Endothelial cell of umbilical vein (primary cell): ENCODE measurements around the gene STARD13. TPM values are rescaled to one million over a fixed set of nuclear protein-coding genes. Genes with fewer than 3 reads are reported as not detected.

Experiments used
- BruUV-seq: library from RNA; stranded (reverse); fragments of 400-500 nt; replicated peaks from 2 replicates; lab custom pipeline; 2021; lab: Mats Ljungman, UMichigan
- CTCF ChIA-PET: fragments of 300-600, 350-600 bp; sonication (Branson Sonifier 250); formaldehyde crosslinking; loops from one replicate; lab custom pipeline; 2021; ENCODE audit warnings: antibody characterized with exemption, inconsistent platforms; lab: Charles Lee
- POLR2A ChIA-PET: fragments of 300-600, 350-600 bp; sonication (Branson Sonifier 250); formaldehyde crosslinking; loops from one replicate; lab custom pipeline; 2021; ENCODE audit warnings: antibody characterized with exemption, inconsistent platforms; lab: Charles Lee
- DNase-seq: peaks from one replicate; pipeline ENCODE4 v3.0.0-alpha.2; 2011; ENCODE audit warnings: low read depth, low spot score
- FAIRE-seq: peaks from 2 replicates; lab custom pipeline; 2011; peaks lifted over from hg19 to GRCh38; lab: Jason Lieb, UNC
- H2AFZ ChIP-seq: 2 replicates; pipeline ENCODE4 v1.6.0; 2012; ENCODE audit warnings: low read depth, low read length, control low read depth, inconsistent platforms
- H3K27ac ChIP-seq: 2 replicates; pipeline ENCODE4 v1.5.1; 2011; ENCODE audit warnings: low read depth, mild to moderate bottlenecking, control low read depth, low read length, moderate library complexity; ENCODE audit not compliant: insufficient read depth
- H3K27me3 ChIP-seq, 2 experiments: 2 replicates each; pipeline versions ENCODE4 v1.6.0 to v1.6.1; 2011; ENCODE audit warnings: low read length in 2 of 2, mixed read lengths in 1 of 2; ENCODE audit not compliant: control insufficient read depth in 2 of 2, insufficient read depth in 2 of 2
- H3K36me3 ChIP-seq, 2 experiments: 2 replicates in 1 of 2; 3 replicates in 1 of 2; pipeline ENCODE4 v1.5.1; 2011; ENCODE audit warnings: low read length in 2 of 2, mild to moderate bottlenecking in 1 of 2, moderate library complexity in 1 of 2; ENCODE audit not compliant: control insufficient read depth in 2 of 2, insufficient read depth in 2 of 2; ENCODE audit errors: extremely low read depth in 1 of 2
- H3K4me1 ChIP-seq: 3 replicates; pipeline ENCODE4 v1.5.1; 2011; ENCODE audit warnings: mild to moderate bottlenecking, low read length; ENCODE audit not compliant: control insufficient read depth, insufficient read depth; ENCODE audit errors: extremely low read depth
- H3K4me2 ChIP-seq: 2 replicates; pipeline ENCODE4 v1.6.1; 2011; ENCODE audit warnings: low read length, control low read depth, mixed read lengths; ENCODE audit not compliant: insufficient read depth
- H3K4me3 ChIP-seq, 3 experiments: fragments of 200-600 bp in 1 of 3; sonication (generic), shearing (Covaris generic) in 1 of 3; replicated peaks in 1 of 3; 2 replicates each; pipeline ENCODE4 v1.5.1; 2011 to 2016; ENCODE audit warnings: control low read depth in 3 of 3, low read length in 3 of 3, mild to moderate bottlenecking in 2 of 3, inconsistent platforms in 1 of 3, low read depth in 1 of 3, moderate library complexity in 1 of 3; ENCODE audit not compliant: insufficient read depth in 1 of 3
- H3K79me2 ChIP-seq: 2 replicates; pipeline ENCODE4 v1.6.0; 2012; ENCODE audit warnings: low read length, inconsistent platforms; ENCODE audit not compliant: control insufficient read depth, insufficient read depth
- H3K9ac ChIP-seq: replicated peaks from 2 replicates; pipeline ENCODE3; 2011; ENCODE audit warnings: low read length, control low read depth; ENCODE audit not compliant: insufficient read depth; ENCODE audit errors: extremely low read depth
- H3K9me1 ChIP-seq: replicated peaks from 3 replicates; pipeline ENCODE4 v1.6.0; 2011; ENCODE audit warnings: mild to moderate bottlenecking, low read length; ENCODE audit not compliant: control insufficient read depth, insufficient read depth; ENCODE audit errors: extremely low read depth
- H3K9me3 ChIP-seq: replicated peaks from 2 replicates; pipeline ENCODE4 v1.5.1; 2012; ENCODE audit warnings: low read length, inconsistent platforms; ENCODE audit not compliant: control insufficient read depth, insufficient read depth
- H4K20me1 ChIP-seq: replicated peaks from 2 replicates; pipeline ENCODE3; 2011; ENCODE audit warnings: mild to moderate bottlenecking, low read length; ENCODE audit not compliant: control insufficient read depth, insufficient read depth; ENCODE audit errors: extremely low read depth
- EZH2 ChIP-seq: IDR thresholded peaks from 2 replicates; pipeline ENCODE4 v1.6.1; 2012; ENCODE audit warnings: borderline replicate concordance, low read depth, mild to moderate bottlenecking, moderate library complexity, low read length, inconsistent platforms; ENCODE audit not compliant: severe bottlenecking
- FOS ChIP-seq: IDR thresholded peaks from 2 replicates; pipeline ENCODE4 v1.6.1; 2011; ENCODE audit warnings: mild to moderate bottlenecking, low read length, moderate library complexity, borderline replicate concordance; ENCODE audit not compliant: insufficient read depth
- GATA2 ChIP-seq: IDR thresholded peaks from 2 replicates; pipeline ENCODE4 v1.7.0; 2011; ENCODE audit warnings: low read depth, mild to moderate bottlenecking, moderate library complexity, mixed read lengths, low read length; ENCODE audit not compliant: insufficient read length, insufficient read depth
- JUN ChIP-seq: IDR thresholded peaks from 2 replicates; pipeline ENCODE4 v1.6.1; 2011; ENCODE audit warnings: borderline replicate concordance, low read depth; ENCODE audit not compliant: insufficient read length, insufficient read depth
- MYC ChIP-seq: IDR thresholded peaks from one replicate; pipeline ENCODE4 v1.6.1; 2011; ENCODE audit warnings: mild to moderate bottlenecking, low read depth, low read length
- POLR2A ChIP-seq: IDR thresholded peaks from 2 replicates; pipeline ENCODE4 v1.6.1; 2012; ENCODE audit warnings: low read depth, mild to moderate bottlenecking, control low read depth, low read length
- POLR2AphosphoS5 ChIP-seq: IDR thresholded peaks from 2 replicates; pipeline ENCODE4 v1.6.1; 2012; ENCODE audit warnings: low read depth, mild to moderate bottlenecking, control low read depth, low read length, moderate library complexity; ENCODE audit not compliant: insufficient read depth
- dilution Hi-C: fragments of 300-500 bp; cut with MboI; formaldehyde crosslinking; loops from one replicate; pipeline ENCODE4 v1.15.0; 2019; ENCODE audit warnings: low sequenced_read_pairs; ENCODE audit not compliant: extremely low pct_ligation_motif_present
- intact Hi-C: fragments of 100-400 bp; cut with micrococcal nuclease; formaldehyde crosslinking; loops from one replicate; pipeline ENCODE4 v1.10.0; 2022
- polyA plus RNA-seq, 4 experiments: library from polyadenylated mRNA; depleted of rRNA in 3 of 4; stranded (reverse) in 3 of 4; unstranded in 1 of 4; fragments of >200 nt; gene quantifications; 2 replicates each; pipeline versions ENCODE4 v1.2.1 to v1.2.3, GENCODE V29; 2011 to 2012; ENCODE audit warnings: missing spikeins in 1 of 4
- total RNA-seq: library from RNA; stranded (reverse); gene quantifications from 2 replicates; pipeline ENCODE4 v1.2.3, GENCODE V29; 2021
- TF ChIP-seq, protein P1 (sequence below), 2 donors: IDR thresholded peaks; 1 replicate in 1 of 2; 2 replicates in 1 of 2; pipeline ENCODE4 v1.5.1; 2011; ENCODE audit warnings: low read length in 2 of 2, mild to moderate bottlenecking in 2 of 2, moderate library complexity in 2 of 2, control low read depth in 1 of 2, inconsistent platforms in 1 of 2, low read depth in 1 of 2; ENCODE audit not compliant: insufficient read depth in 1 of 2; ENCODE audit errors: extremely low read depth in 1 of 2
- TF ChIP-seq, protein P2 (sequence below): IDR thresholded peaks from 2 replicates; pipeline ENCODE4 v1.6.1; 2011; ENCODE audit not compliant: insufficient read depth, insufficient read length

The STARD13 gene
- total and polyA plus RNA-seq, 2 donors (not counting 3 experiments of a cell fraction or from before 2014, with no cell fraction given) = 11.0 to 47.7 TPM

DNA sequence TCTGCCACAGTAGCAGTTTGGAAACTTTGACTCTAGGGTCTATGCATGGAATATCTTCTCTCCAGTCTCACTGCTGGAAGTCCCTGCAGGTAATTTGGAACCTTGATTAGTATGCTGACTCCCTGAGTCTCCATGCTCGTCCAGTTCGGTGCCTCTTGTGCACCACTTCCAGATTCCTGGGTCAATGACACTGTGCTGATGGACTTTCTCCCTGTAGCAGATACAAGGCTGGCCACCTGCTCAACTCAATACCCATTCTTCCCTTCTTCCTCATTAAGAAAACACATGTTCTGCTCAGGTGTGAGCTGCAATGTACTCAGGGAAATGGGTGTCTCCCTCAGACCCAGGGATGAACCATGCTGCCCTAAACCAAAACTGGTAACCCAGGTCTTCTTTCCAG, 170.3 kb downstream of the STARD13 start:
- no peak for FAIRE-seq
- Histone ChIP-seq H3K27me3 (no peaks in the 10 kb centered on the region), H3K9ac (no peak overlapping the region), H3K4me2 (no peak overlapping the region), H3K4me3 (no peak overlapping the region), H3K79me2 (no peaks in the 10 kb centered on the region), H3K4me1 (peaks cover 20% of the 10 kb centered on the region), H3K36me3 (peaks cover 12 to 36% of the 10 kb centered on the region in 2 experiments), H3K9me1 (no peaks in the 10 kb centered on the region), H3K9me3 (no peaks in the 10 kb centered on the region), H3K27ac (no peak overlapping the region), H4K20me1 (peaks cover 2% of the 10 kb centered on the region), H2AFZ (no peak overlapping the region)
- CTCF ChIA-PET = no interaction called here
- intact Hi-C loops (no loop called here), dilution Hi-C loops (no loop called here)
- TF ChIP-seq FOS (no peak), EZH2 (no peak), MYC (no peak), GATA2 (no peak), POLR2AphosphoS5 (no peak), POLR2A (no peak), JUN (no peak)
- TF ChIP-seq, protein P1, sequence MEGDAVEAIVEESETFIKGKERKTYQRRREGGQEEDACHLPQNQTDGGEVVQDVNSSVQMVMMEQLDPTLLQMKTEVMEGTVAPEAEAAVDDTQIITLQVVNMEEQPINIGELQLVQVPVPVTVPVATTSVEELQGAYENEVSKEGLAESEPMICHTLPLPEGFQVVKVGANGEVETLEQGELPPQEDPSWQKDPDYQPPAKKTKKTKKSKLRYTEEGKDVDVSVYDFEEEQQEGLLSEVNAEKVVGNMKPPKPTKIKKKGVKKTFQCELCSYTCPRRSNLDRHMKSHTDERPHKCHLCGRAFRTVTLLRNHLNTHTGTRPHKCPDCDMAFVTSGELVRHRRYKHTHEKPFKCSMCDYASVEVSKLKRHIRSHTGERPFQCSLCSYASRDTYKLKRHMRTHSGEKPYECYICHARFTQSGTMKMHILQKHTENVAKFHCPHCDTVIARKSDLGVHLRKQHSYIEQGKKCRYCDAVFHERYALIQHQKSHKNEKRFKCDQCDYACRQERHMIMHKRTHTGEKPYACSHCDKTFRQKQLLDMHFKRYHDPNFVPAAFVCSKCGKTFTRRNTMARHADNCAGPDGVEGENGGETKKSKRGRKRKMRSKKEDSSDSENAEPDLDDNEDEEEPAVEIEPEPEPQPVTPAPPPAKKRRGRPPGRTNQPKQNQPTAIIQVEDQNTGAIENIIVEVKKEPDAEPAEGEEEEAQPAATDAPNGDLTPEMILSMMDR (IDR thresholded peaks at IDR 0.05; ENCODE audit: extremely low read depth in 1 of 2, insufficient read depth in 1 of 2, low read depth in 1 of 2, low read length in 2 of 2) = no peak
- TF ChIP-seq, protein P2, sequence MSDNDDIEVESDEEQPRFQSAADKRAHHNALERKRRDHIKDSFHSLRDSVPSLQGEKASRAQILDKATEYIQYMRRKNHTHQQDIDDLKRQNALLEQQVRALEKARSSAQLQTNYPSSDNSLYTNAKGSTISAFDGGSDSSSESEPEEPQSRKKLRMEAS = no peak
- POLR2A ChIA-PET = no interaction called here
- BruUV-seq = no TSS peak
- no peak for DNase-seq
